Endodermal cell (in vitro differentiated cells): ENCODE data around the gene CSNK1G1. TPM values are rescaled to one million over a fixed set of nuclear protein-coding genes. Genes with fewer than 3 reads are reported as not detected.

Experiments used
- DNase-seq: peaks from one replicate; pipeline ENCODE4 v3.0.0-alpha.2; 2017
- H3K27ac ChIP-seq: 2 replicates; pipeline ENCODE4 v1.5.1; 2013; ENCODE audit warnings: mild to moderate bottlenecking, low read depth, low read length, moderate library complexity
- H3K27me3 ChIP-seq: 2 replicates; pipeline ENCODE4 v1.6.1; 2013; ENCODE audit warnings: mild to moderate bottlenecking, low read length, moderate library complexity; ENCODE audit not compliant: insufficient read depth, control insufficient read depth, poor library complexity, severe bottlenecking
- H3K36me3 ChIP-seq: 2 replicates; pipeline ENCODE4 v1.7.0; 2013; ENCODE audit warnings: mild to moderate bottlenecking, low read length, moderate library complexity; ENCODE audit not compliant: control insufficient read depth, insufficient read depth
- H3K4me1 ChIP-seq: one replicate; pipeline ENCODE4 v1.7.0; 2013; ENCODE audit warnings: low read length; ENCODE audit not compliant: control insufficient read depth, insufficient read depth
- H3K4me3 ChIP-seq: 2 replicates; pipeline ENCODE4 v1.5.1; 2013; ENCODE audit warnings: mild to moderate bottlenecking, low read length, moderate library complexity
- H3K9ac ChIP-seq: 2 replicates; pipeline ENCODE4 v1.6.1; 2013; ENCODE audit warnings: mild to moderate bottlenecking, low read length, moderate library complexity; ENCODE audit not compliant: poor library complexity, severe bottlenecking; ENCODE audit errors: extremely low read depth
- H3K9me3 ChIP-seq: 2 replicates; pipeline ENCODE4 v1.6.1; 2013; ENCODE audit warnings: mild to moderate bottlenecking, low read length, moderate library complexity; ENCODE audit not compliant: control insufficient read depth
- H3K27ac Mint-ChIP-seq: 2 replicates; pipeline ENCODE4 v1.8.0; 2020; ENCODE audit warnings: mixed read lengths
- H3K27me3 Mint-ChIP-seq: 2 replicates; pipeline ENCODE4 v1.8.0; 2021; ENCODE audit warnings: mild to moderate bottlenecking, mixed read lengths; ENCODE audit not compliant: insufficient read depth
- H3K36me3 Mint-ChIP-seq: 2 replicates; pipeline ENCODE4 v1.8.0; 2020; ENCODE audit warnings: low read depth, mixed read lengths
- H3K4me1 Mint-ChIP-seq: 2 replicates; pipeline ENCODE4 v1.8.0; 2020; ENCODE audit warnings: mixed read lengths
- H3K4me3 Mint-ChIP-seq: 2 replicates; pipeline ENCODE4 v1.8.0; 2020; ENCODE audit warnings: mild to moderate bottlenecking, moderate library complexity, mixed read lengths
- H3K9me3 Mint-ChIP-seq: 2 replicates; pipeline ENCODE4 v1.8.0; 2020; ENCODE audit warnings: mild to moderate bottlenecking, mixed read lengths
- WGBS, 2 experiments: methylation state at CpG; one replicate each; pipeline versions ENCODE4 v1.1.5 to v1.1.7; 2013; ENCODE audit warnings: missing lambda C conversion rate in 2 of 2, mixed read lengths in 1 of 2; ENCODE audit not compliant: insufficient coverage in 1 of 2, insufficient read length in 1 of 2; 5-methylcytosine and 5-hydroxymethylcytosine counted together
- total RNA-seq, 2 donors: library from RNA; stranded (reverse); fragmentation: NEBNext Ultra II Directional in 1 of 2; extraction: Animal tissue kit (Norgen Biotek cat#: 25700) in 1 of 2; gene quantifications; 2 replicates in 1 of 2; 3 replicates in 1 of 2; pipeline ENCODE4 v1.2.1, GENCODE V29; 2021
- TF ChIP-seq, protein P1 (sequence below): fragments of 200-600 bp; sonication (generic); conservative IDR thresholded peaks from 2 replicates; pipeline ENCODE4 v1.5.0; 2021; ENCODE audit warnings: antibody characterized with exemption, mild to moderate bottlenecking

Gene CSNK1G1
- total RNA-seq, 2 donors from 2014 or later = 24.5 to 31.4 TPM

GRCh38 chr15:64369078-64369607, 13.2 kb upstream of the CSNK1G1 start:
- Histone ChIP-seq H3K36me3 (peaks cover 26% of the 10 kb centered on the region), H3K4me1 (no peaks in the 10 kb centered on the region), H3K9me3 (no peaks in the 10 kb centered on the region), H3K4me3 (no peak overlapping the region), H3K9ac (no peak overlapping the region), H3K27ac (no peak overlapping the region), H3K27me3 (no peaks in the 10 kb centered on the region)
- no peaks in the 10 kb centered on the region for H3K4me1 Mint-ChIP-seq
- no peak overlapping the region for H3K27ac Mint-ChIP-seq
- 100% methylated on average over 1 to 2 of the region's 2 CpGs for WGBS, 2 experiments
- no peak overlapping the region for H3K4me3 Mint-ChIP-seq
- DNase-seq = no peak
- TF ChIP-seq, protein P1, sequence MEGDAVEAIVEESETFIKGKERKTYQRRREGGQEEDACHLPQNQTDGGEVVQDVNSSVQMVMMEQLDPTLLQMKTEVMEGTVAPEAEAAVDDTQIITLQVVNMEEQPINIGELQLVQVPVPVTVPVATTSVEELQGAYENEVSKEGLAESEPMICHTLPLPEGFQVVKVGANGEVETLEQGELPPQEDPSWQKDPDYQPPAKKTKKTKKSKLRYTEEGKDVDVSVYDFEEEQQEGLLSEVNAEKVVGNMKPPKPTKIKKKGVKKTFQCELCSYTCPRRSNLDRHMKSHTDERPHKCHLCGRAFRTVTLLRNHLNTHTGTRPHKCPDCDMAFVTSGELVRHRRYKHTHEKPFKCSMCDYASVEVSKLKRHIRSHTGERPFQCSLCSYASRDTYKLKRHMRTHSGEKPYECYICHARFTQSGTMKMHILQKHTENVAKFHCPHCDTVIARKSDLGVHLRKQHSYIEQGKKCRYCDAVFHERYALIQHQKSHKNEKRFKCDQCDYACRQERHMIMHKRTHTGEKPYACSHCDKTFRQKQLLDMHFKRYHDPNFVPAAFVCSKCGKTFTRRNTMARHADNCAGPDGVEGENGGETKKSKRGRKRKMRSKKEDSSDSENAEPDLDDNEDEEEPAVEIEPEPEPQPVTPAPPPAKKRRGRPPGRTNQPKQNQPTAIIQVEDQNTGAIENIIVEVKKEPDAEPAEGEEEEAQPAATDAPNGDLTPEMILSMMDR = no peak
- H3K36me3 Mint-ChIP-seq = peaks cover 23% of the 10 kb centered on the region
- no peaks in the 10 kb centered on the region for H3K9me3 Mint-ChIP-seq
- no peaks in the 10 kb centered on the region for H3K27me3 Mint-ChIP-seq

- H3K27me3 Mint-ChIP-seq = no peaks in the 10 kb centered on the region
- Histone ChIP-seq H3K27me3 (no peaks in the 10 kb centered on the region), H3K9me3 (no peaks in the 10 kb centered on the region), H3K4me1 (no peaks in the 10 kb centered on the region), H3K9ac (no peak overlapping the region), H3K27ac (no peak overlapping the region), H3K4me3 (no peak overlapping the region), H3K36me3 (peaks cover 23% of the 10 kb centered on the region)
- H3K9me3 Mint-ChIP-seq = no peaks in the 10 kb centered on the region
- no peak overlapping the region for H3K4me3 Mint-ChIP-seq
- peaks cover 19% of the 10 kb centered on the region for H3K36me3 Mint-ChIP-seq
- 95% methylated on average over 3 to 4 of the region's 4 CpGs for WGBS, 2 experiments
- TF ChIP-seq, protein P1 = no peak
- no peak overlapping the region for H3K27ac Mint-ChIP-seq
- DNase-seq = no peak
- H3K4me1 Mint-ChIP-seq = peaks cover 5% of the 10 kb centered on the region
Measured at GRCh38 chr15:64361259-64361658, 5.3 kb upstream of the CSNK1G1 start.

DNA sequence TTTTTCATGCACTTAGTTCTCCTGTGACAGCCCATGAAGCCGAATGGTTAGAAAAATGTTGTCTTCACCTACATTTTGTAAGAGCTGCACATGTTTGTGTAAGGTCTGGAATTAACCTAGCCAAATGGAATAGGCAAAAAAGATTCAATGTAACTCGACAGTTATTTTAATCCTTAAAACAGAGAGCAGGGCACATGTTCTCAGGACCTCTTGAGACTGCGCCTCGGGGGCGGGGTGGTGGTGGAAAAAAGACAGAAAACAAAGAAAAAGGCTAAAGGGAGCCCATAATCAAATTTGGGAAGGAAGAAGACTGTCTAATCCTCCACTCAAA, 702 bp upstream of the CSNK1G1 start:
- no peaks in the 10 kb centered on the region for H3K27me3 ChIP-seq
- H3K9me3 Mint-ChIP-seq = no peaks in the 10 kb centered on the region
- WGBS, 2 experiments = 86% methylated on average over 3 to 5 of the region's 5 CpGs
- H3K27ac ChIP-seq = peak overlapping the region; percentile 81
- peak overlapping the region; percentile 94 for H3K4me3 Mint-ChIP-seq
- H3K27me3 Mint-ChIP-seq = no peaks in the 10 kb centered on the region
- peak overlapping the region; percentile 89 for H3K27ac Mint-ChIP-seq
- H3K4me1 Mint-ChIP-seq = peaks cover 14% of the 10 kb centered on the region
- no peak for DNase-seq
- H3K36me3 Mint-ChIP-seq = peaks cover 7% of the 10 kb centered on the region
- TF ChIP-seq, protein P1 = no peak
- no peaks in the 10 kb centered on the region for H3K4me1 ChIP-seq
- peaks cover 5% of the 10 kb centered on the region for H3K36me3 ChIP-seq
- peak overlapping the region; percentile 86 for H3K4me3 ChIP-seq
- H3K9ac ChIP-seq = peak overlapping the region; percentile 68
- H3K9me3 ChIP-seq = no peaks in the 10 kb centered on the region
